Adipose tissue (tissue), 3 donors: Measurements from ENCODE around the gene PIK3AP1. TPM values are rescaled to one million over a fixed set of nuclear protein-coding genes. Genes with fewer than 3 reads are reported as not detected.

ENCODE experiments used
- H3K27ac ChIP-seq: one replicate; pipeline ENCODE4 v1.5.1; 2013; ENCODE audit warnings: low read depth, low read length
- WGBS, 3 donors: extraction: QIAGEN DNeasy Blood & Tissue Kit; methylation state at CpG; one replicate each; pipeline ENCODE4 v1.1.7; 2013; 5-methylcytosine and 5-hydroxymethylcytosine counted together
- polyA plus RNA-seq, 3 donors: library from polyadenylated mRNA; stranded (reverse); fragments of 200-250 nt; gene quantifications; one replicate each; pipeline ENCODE4 v1.2.3, GENCODE V29; 2013
- donor health status: healthy with polysubstance abuse.
- donor health status: Bipolar disorder and iron deficiency.
- donor health status: healthy.

The PIK3AP1 gene
- polyA plus RNA-seq, 3 donors = 4.4 to 9.7 (median 9.4) TPM

GRCh38 chr10:96637709-96638108, 82.6 kb downstream of the PIK3AP1 start:
- 77 to 85% (median 81%) methylated on average over 4 of the region's 4 CpGs for WGBS, 3 donors
- H3K27ac ChIP-seq = no peak overlapping the region

- H3K27ac ChIP-seq = no peak overlapping the region
- WGBS, 3 donors = 27 to 61% (median 49%) methylated on average over 1 of the region's 1 CpG
These were observed 83.8 kb downstream of the PIK3AP1 start for GRCh38 chr10:96636551-96636950.

GRCh38 chr10:96632974-96633710, 87.2 kb downstream of the PIK3AP1 start:
- no peak overlapping the region for H3K27ac ChIP-seq
- 70 to 76% (median 72%) methylated on average over 4 of the region's 4 CpGs for WGBS, 3 donors

GRCh38 chr10:96627292-96627691, 93.0 kb downstream of the PIK3AP1 start:
- WGBS, 3 donors = 73 to 81% (median 80%) methylated on average over 1 of the region's 1 CpG
- no peak overlapping the region for H3K27ac ChIP-seq

GRCh38 chr10:96626795-96627194, 93.5 kb downstream of the PIK3AP1 start:
- WGBS, 3 donors = 72 to 83% (median 82%) methylated on average over 5 of the region's 5 CpGs
- H3K27ac ChIP-seq = no peak overlapping the region

- H3K27ac ChIP-seq = no peak overlapping the region
- WGBS, 3 donors = 76 to 82% (median 77%) methylated on average over 1 of the region's 1 CpG
These were observed 95.1 kb downstream of the PIK3AP1 start for GRCh38 chr10:96625173-96625572.

- WGBS, 3 donors = 76 to 82% (median 77%) methylated on average over 6 of the region's 6 CpGs
- no peak overlapping the region for H3K27ac ChIP-seq
These were observed 98.1 kb downstream of the PIK3AP1 start for GRCh38 chr10:96622013-96622787.

- 75 to 85% (median 80%) methylated on average over 17 of the region's 17 CpGs for WGBS, 3 donors
- H3K27ac ChIP-seq = no peak overlapping the region
These were observed 100.2 kb downstream of the PIK3AP1 start for GRCh38 chr10:96619796-96620773.

GRCh38 chr10:96619120-96619519, 101.2 kb downstream of the PIK3AP1 start:
- 75 to 87% (median 84%) methylated on average over 11 of the region's 11 CpGs for WGBS, 3 donors
- H3K27ac ChIP-seq = no peak overlapping the region

- no peak overlapping the region for H3K27ac ChIP-seq
These were observed 101.7 kb downstream of the PIK3AP1 start for GRCh38 chr10:96618653-96619052.

GRCh38 chr10:96616961-96617360, 103.4 kb downstream of the PIK3AP1 start:
- H3K27ac ChIP-seq = no peak overlapping the region
- 57 to 73% (median 63%) methylated on average over 4 of the region's 4 CpGs for WGBS, 3 donors

More at GRCh38 chr10:96618653-96619052, 101.7 kb downstream of the PIK3AP1 start:
- WGBS, 3 donors = 5 to 53% (median 45%) methylated on average over 2 of the region's 2 CpGs

- H3K27ac ChIP-seq = no peak overlapping the region
- 73 to 89% (median 75%) methylated on average over 2 of the region's 2 CpGs for WGBS, 3 donors
These were observed 105.8 kb downstream of the PIK3AP1 start for GRCh38 chr10:96614515-96614914.

GRCh38 chr10:96613576-96613975, 106.7 kb downstream of the PIK3AP1 start:
- WGBS, 3 donors = 94 to 96% (median 94%) methylated on average over 3 of the region's 3 CpGs
- H3K27ac ChIP-seq = no peak overlapping the region

- H3K27ac ChIP-seq = no peak overlapping the region
- WGBS, 3 donors = 78 to 86% (median 78%) methylated on average over 8 of the region's 8 CpGs
These were observed 108.1 kb downstream of the PIK3AP1 start for GRCh38 chr10:96612055-96612830.

- H3K27ac ChIP-seq = no peak overlapping the region
- 68 to 83% (median 75%) methylated on average over 6 of the region's 6 CpGs for WGBS, 3 donors
These were observed 109.5 kb downstream of the PIK3AP1 start for GRCh38 chr10:96610817-96611216.

- 86 to 97% (median 86%) methylated on average over 7 of the region's 7 CpGs for WGBS, 3 donors
- no peak overlapping the region for H3K27ac ChIP-seq
These were observed 110.8 kb downstream of the PIK3AP1 start for GRCh38 chr10:96609510-96609909.

- WGBS, 3 donors = 70 to 87% (median 83%) methylated on average over 5 of the region's 5 CpGs
- no peak overlapping the region for H3K27ac ChIP-seq
These were observed 111.5 kb downstream of the PIK3AP1 start for GRCh38 chr10:96608805-96609204.

GRCh38 chr10:96608262-96608661, 112.1 kb downstream of the PIK3AP1 start:
- WGBS, 3 donors = 77 to 87% (median 84%) methylated on average over 3 of the region's 3 CpGs
- no peak overlapping the region for H3K27ac ChIP-seq
